Ovary (tissue), 3 donors: ENCODE measurements around the gene VKORC1L1.
"Not testable (repeated sequence)": the region's sequence is repeated elsewhere in the genome, so short reads cannot be mapped to it uniquely, and the experiment has no call there.

Experiments
- EP300 ChIP-seq: sonication (generic); formaldehyde crosslinking; IDR thresholded peaks from one replicate; pipeline ENCODE4 v1.6.1; 2017; ENCODE audit warnings: antibody characterized with exemption
- POLR2A ChIP-seq: fragments of 450-650 bp; IDR thresholded peaks from one replicate; pipeline ENCODE4 v1.6.1; 2017; ENCODE audit warnings: antibody characterized with exemption, mild to moderate bottlenecking, moderate library complexity
- TF ChIP-seq, protein P1 (sequence below), 3 donors: fragments of 450-650 bp in 2 of 3; fragments of 200-600 bp in 1 of 3; IDR thresholded peaks; one replicate each; pipeline versions ENCODE4 v1.5.1 to v1.8.0; 2016 to 2022; ENCODE audit warnings: antibody characterized with exemption in 3 of 3, mild to moderate bottlenecking in 1 of 3
- donor health status: DM: no; HTN: no; CAD: no.

DNA sequence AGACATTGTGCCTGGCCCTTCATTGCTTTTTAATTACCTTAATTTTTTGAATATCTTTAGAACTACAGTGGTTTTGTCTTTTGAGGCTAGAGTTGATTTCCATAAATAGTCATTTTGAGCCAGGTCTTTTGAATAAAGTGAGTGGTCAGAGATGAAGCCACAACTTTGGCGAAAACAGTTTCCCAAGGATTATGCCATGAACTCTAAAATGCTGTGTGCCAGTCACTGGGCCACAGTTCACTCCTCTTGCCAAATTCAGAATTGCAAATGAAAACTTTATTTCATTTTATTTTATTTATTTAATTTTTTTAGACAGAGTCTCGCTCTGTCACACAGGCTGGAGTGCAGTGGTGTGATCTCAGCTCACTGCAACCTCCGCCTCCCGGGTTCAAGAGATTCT, 14.2 kb upstream of the VKORC1L1 start:
- not testable (repeated sequence) for TF ChIP-seq POLR2A, EP300
- TF ChIP-seq, protein P1, sequence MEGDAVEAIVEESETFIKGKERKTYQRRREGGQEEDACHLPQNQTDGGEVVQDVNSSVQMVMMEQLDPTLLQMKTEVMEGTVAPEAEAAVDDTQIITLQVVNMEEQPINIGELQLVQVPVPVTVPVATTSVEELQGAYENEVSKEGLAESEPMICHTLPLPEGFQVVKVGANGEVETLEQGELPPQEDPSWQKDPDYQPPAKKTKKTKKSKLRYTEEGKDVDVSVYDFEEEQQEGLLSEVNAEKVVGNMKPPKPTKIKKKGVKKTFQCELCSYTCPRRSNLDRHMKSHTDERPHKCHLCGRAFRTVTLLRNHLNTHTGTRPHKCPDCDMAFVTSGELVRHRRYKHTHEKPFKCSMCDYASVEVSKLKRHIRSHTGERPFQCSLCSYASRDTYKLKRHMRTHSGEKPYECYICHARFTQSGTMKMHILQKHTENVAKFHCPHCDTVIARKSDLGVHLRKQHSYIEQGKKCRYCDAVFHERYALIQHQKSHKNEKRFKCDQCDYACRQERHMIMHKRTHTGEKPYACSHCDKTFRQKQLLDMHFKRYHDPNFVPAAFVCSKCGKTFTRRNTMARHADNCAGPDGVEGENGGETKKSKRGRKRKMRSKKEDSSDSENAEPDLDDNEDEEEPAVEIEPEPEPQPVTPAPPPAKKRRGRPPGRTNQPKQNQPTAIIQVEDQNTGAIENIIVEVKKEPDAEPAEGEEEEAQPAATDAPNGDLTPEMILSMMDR (IDR thresholded peaks at IDR 0.05), result not testable (repeated sequence)
